HG02938 (cell line): ENCODE data around the gene RCOR3.
A peak's percentile ranks its signal among the peaks of the same experiment; 100 is the strongest.
"Not testable (repeated sequence)": the region's sequence is repeated elsewhere in the genome, so short reads cannot be mapped to it uniquely, and the experiment has no call there.

Experiments used
- ATAC-seq: cut with Tn5 transposase; IDR thresholded peaks from one replicate; pipeline ENCODE4 v1.9.1; 2021; ENCODE audit warnings: mild to moderate bottlenecking, moderate library complexity; ENCODE audit not compliant: unreplicated experiment

Gene RCOR3

GRCh38 chr1:211259638-211260126 is 516 bp downstream of the RCOR3 start:
- ATAC-seq = peak; percentile 14

DNA sequence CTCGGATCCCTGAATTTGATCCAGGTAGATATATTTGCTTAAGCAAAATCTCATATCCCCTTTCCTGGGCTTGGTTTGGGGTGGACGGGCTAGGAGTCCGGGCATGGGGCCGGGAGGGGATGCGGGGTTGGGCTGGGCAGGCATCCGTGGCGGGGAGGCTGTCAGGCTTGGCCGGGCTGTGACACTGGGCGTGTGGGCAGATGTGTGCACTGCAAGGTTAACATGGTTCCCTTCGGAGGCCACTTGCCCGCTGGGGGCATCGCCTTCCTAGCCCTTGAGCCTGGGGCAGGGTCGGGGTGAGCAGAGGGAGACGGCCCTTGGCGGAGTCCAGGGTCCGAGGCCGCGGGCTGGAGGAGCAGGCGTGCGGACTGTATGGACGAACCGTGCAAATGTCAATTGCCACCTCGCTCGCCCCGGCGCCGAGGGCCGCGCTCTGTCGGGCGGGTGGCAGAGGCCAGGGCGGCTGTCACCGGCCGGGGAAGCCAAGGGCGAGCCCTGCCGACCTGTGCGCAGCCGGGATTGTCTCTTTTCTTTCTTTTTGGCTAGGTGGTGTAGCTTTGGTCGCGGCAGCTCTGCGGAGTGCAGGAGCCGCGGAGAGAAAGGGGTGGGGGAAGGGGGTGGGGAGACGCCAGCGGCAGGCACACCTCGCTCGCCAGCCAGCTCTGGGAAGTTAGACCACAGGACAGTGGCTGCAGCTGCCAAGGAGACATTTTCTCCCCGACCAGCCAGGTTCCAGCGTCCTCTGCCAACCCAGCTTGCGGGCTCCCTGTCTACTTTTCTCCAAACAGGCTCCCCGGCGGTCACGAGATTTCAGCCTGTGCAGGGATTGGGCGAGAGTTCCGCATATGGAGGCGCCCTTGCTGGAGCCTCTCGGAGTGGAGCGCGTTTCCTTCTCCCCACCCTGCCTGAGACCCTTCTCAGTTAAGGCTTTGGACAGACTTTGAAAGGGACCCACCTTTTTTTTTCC is 1.3 kb downstream of the RCOR3 start:
- peak; percentile 38 for ATAC-seq

- ATAC-seq = no peak
Measured at GRCh38 chr1:211261229-211261628, 2.1 kb downstream of the RCOR3 start.

GRCh38 chr1:211263022-211263421 is 3.9 kb downstream of the RCOR3 start:
- not testable (repeated sequence) for ATAC-seq

- ATAC-seq = no peak
Measured at GRCh38 chr1:211267204-211267857, 8.2 kb downstream of the RCOR3 start.

GRCh38 chr1:211279340-211279739 is 20.2 kb downstream of the RCOR3 start:
- ATAC-seq = no peak

- no peak for ATAC-seq
Measured at GRCh38 chr1:211280910-211281309, 21.7 kb downstream of the RCOR3 start.

DNA sequence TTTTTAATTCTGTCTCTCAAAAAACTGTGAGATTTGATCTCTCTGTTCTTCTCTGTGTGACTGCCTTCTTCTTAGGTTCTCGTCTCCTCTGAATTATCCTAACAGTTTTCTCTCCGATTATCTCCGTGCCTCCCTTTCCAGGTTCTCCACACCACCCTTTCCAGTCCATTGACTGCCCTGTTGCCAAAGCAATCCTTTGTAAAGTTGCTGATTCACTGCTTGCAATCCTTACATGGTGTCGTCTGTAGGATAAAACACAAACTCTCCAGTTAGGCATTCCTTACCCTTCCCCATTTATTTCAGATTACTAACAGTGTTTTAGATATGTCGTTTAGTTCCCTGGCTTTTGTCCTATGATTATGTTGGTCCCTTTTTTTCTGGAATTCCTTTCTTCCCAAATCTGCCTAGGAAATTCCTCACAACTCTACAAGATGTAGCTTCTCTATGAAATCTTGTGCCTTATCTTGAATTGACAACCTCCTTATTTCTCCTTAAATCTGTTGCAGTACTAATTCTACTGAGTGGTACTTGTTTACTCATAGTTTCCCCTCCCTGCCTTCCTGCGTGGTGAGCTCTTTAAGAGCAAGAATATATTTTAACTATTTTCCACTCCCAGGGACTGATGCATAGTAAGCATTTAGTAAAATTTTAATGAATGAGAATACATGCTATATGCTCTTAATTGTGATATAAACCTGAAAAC is 22.3 kb downstream of the RCOR3 start:
- ATAC-seq = no peak

DNA sequence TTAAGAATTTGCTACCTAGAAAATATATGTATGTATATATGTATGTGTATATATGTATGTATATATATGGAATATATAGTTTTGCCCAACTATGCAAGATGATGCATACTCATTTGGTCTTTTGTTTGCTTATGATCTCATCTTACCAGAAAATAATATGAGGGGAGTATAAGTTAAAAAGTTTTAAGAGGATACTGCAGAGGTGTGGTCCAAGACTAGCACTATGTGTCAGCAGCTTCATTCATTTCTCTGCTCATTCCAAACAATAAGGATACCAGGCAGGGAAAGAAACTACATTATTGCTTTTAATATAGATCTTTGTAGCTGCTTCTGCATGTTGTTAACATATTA is 22.8 kb downstream of the RCOR3 start:
- ATAC-seq = no peak

GRCh38 chr1:211285196-211285595 is 26.0 kb downstream of the RCOR3 start:
- no peak for ATAC-seq

- no peak for ATAC-seq
Measured at GRCh38 chr1:211287218-211287617, 28.1 kb downstream of the RCOR3 start.

- no peak for ATAC-seq
Measured at GRCh38 chr1:211292411-211292810, 33.2 kb downstream of the RCOR3 start.

- ATAC-seq = no peak
Measured at GRCh38 chr1:211296396-211296795, 37.2 kb downstream of the RCOR3 start.

DNA sequence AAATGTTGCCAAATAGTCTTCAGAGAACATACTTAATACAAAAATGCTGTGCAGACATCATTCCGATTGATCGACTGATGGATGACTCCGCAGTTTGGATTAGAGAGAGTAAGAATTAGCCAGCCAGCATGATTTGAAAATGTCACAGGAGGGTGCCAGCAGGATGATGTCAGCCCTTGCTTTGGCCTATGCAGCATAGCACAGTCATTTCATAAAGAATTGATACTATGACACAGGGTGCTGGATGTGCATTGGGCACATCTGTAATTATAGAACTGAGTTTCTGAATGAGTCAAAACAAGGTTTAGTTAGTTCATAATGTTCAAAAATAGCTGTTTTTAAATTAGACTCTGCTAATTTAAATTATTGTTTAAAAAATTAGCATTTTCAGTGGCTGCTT is 45.9 kb downstream of the RCOR3 start:
- peak; percentile 98 for ATAC-seq

- ATAC-seq = no peak
Measured at GRCh38 chr1:211309617-211310016, 50.5 kb downstream of the RCOR3 start.

DNA sequence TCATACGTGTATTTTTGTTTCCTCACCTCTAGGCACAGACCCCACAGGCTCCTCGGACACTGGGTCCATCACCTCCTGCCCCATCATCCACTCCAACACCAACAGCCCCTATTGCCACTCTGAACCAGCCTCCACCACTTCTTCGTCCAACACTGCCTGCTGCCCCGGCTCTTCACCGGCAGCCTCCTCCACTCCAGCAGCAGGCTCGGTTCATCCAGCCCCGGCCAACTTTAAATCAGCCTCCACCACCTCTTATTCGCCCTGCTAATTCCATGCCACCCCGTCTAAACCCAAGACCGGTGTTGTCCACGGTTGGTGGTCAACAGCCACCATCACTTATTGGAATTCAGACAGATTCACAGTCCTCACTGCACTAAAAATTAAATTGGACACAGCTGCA is 54.2 kb downstream of the RCOR3 start:
- ATAC-seq = no peak

DNA sequence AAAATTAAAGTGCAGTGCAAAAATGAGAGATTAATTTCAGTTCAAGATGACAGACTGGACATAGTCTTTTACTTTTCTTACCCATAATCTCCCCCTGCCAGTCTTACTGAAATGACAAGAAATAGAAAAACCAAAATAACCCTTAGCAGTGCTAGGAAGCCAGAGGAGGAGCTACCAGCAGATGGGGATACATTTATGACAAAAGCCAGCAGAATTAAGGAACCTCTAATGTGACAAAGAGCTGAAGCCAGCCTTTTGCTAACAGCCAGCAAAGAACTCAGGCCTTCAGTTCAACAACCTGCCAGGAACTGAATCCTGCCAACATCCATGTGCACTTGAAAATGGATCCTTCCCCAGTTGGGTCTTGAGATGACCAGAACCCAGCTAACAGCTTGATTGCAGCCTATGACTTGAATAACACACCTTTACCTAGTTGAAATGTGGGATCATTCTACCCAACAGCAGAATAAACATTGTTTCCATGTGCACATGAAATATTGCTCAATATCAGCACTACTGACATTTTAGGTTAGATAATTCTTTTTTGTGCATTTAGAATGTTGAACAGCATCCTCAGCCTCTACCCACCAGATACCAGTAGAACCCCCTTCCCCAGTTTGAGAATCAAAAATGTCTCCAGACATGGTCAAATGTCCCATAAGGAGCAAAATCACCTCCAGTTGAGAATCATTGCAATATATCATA is 59.6 kb downstream of the RCOR3 start:
- ATAC-seq = no peak

- ATAC-seq = no peak
Measured at GRCh38 chr1:211319892-211320291, 60.7 kb downstream of the RCOR3 start.

- no peak for ATAC-seq
Measured at GRCh38 chr1:211320980-211321379, 61.8 kb downstream of the RCOR3 start.

GRCh38 chr1:211321646-211322045 is 62.5 kb downstream of the RCOR3 start:
- ATAC-seq = not testable (repeated sequence)
